Measurements from ENCODE around the gene MYO16. TPM values are rescaled to one million over a fixed set of nuclear protein-coding genes. Genes with fewer than 3 reads are reported as not detected.

Gene MYO16
- total RNA-seq, 3 donors from 2014 or later = 0.15 to 0.48 (median 0.33) TPM

DNA sequence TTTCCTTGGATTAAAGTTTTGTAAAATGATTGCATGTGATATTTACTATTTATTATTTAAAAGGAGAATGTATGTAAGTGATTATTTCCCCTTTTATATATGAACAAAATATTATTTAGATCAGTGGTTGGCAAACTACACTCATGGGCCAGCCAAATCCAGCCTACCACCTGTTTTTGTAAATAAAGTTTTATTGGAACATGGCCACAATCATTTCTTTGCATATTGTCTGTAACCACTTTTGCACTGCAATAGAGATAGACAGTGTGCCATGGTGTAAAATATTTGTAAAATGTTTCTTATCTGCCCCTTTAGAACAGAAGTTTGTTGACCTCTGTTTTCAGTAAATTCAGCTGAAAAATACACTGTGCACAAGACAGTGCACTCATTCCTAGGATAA, 426.4 kb downstream of the MYO16 start:
- H3K4me3 ChIP-seq = no peak overlapping the region
- TF ChIP-seq, protein P1, sequence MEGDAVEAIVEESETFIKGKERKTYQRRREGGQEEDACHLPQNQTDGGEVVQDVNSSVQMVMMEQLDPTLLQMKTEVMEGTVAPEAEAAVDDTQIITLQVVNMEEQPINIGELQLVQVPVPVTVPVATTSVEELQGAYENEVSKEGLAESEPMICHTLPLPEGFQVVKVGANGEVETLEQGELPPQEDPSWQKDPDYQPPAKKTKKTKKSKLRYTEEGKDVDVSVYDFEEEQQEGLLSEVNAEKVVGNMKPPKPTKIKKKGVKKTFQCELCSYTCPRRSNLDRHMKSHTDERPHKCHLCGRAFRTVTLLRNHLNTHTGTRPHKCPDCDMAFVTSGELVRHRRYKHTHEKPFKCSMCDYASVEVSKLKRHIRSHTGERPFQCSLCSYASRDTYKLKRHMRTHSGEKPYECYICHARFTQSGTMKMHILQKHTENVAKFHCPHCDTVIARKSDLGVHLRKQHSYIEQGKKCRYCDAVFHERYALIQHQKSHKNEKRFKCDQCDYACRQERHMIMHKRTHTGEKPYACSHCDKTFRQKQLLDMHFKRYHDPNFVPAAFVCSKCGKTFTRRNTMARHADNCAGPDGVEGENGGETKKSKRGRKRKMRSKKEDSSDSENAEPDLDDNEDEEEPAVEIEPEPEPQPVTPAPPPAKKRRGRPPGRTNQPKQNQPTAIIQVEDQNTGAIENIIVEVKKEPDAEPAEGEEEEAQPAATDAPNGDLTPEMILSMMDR (IDR thresholded peaks at IDR 0.05) = no peak
- TF ChIP-seq POLR2A (IDR thresholded peaks at IDR 0.05) (no peak), POLR2AphosphoS5 (IDR thresholded peaks at IDR 0.05) (no peak)
- no peak for DNase-seq (ENCODE audit: low spot score in 2 of 2)
- H3K27ac ChIP-seq = no peak overlapping the region
- H3K4me1 ChIP-seq = no peaks in the 10 kb centered on the region
- no peaks in the 10 kb centered on the region for H3K36me3 ChIP-seq
- no peaks in the 10 kb centered on the region for H3K9me3 ChIP-seq
- no peaks in the 10 kb centered on the region for H3K27me3 ChIP-seq
- intact Hi-C loops (cut with DNase I; ENCODE audit: low total_unique reads) = no loop called here

DNA sequence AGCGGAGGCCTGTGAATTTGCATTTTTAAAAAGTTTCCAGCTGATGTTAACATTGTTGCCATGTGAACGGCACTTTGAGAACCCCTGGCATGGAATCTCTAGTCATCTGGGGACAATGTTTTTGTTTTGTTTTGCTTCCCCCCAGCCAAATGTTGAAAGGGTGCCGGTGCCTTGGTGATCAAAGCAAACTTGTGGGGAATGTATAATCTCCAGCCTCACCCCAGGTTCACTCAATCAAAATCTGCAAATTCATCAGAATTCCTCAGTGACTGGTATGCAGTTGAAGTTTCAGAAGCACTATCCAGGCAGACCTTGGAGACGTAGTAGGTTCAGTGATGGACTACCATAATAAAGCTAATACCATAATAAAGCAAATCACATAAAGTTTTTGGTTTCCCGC, 428.7 kb downstream of the MYO16 start:
- Histone ChIP-seq H3K27me3 (no peaks in the 10 kb centered on the region), H3K36me3 (no peaks in the 10 kb centered on the region), H3K4me1 (no peaks in the 10 kb centered on the region), H3K27ac (no peak overlapping the region), H3K9me3 (no peaks in the 10 kb centered on the region), H3K4me3 (no peak overlapping the region)
- no peak for DNase-seq (ENCODE audit: low spot score in 2 of 2)
- intact Hi-C loops (cut with DNase I; ENCODE audit: low total_unique reads) = no loop called here
- TF ChIP-seq, protein P1 (IDR thresholded peaks at IDR 0.05) = no peak
- TF ChIP-seq POLR2A (IDR thresholded peaks at IDR 0.05) (no peak), POLR2AphosphoS5 (IDR thresholded peaks at IDR 0.05) (no peak)

DNA sequence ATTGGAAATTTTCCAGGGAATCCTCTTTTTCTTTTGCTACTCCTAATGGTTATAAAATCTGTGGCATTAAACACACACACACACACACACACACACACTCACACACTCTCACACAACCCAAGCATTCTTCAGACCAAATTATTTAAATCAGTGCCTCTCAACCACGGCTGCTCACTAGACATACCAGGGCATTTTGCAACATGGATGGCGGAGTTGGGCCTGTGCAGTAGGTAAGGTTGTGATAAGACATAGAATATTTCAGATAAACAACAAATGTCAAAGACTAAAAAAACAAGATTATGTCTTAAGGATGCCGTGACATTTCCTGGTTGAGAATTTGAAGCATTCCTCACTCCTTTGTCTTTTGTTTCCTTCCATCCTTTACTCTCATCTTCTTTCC, 443.1 kb downstream of the MYO16 start:
- intact Hi-C loops (cut with DNase I; ENCODE audit: low total_unique reads) = no loop called here
- no peak for DNase-seq (ENCODE audit: low spot score in 2 of 2)
- Histone ChIP-seq H3K9me3 (no peaks in the 10 kb centered on the region), H3K27me3 (no peaks in the 10 kb centered on the region), H3K36me3 (no peaks in the 10 kb centered on the region), H3K27ac (no peak overlapping the region), H3K4me3 (no peak overlapping the region), H3K4me1 (no peaks in the 10 kb centered on the region)
- TF ChIP-seq, protein P1 (IDR thresholded peaks at IDR 0.05) = no peak
- TF ChIP-seq POLR2A (IDR thresholded peaks at IDR 0.05) = no peak
- no peak for TF ChIP-seq POLR2AphosphoS5 (IDR thresholded peaks at IDR 0.05)

DNA sequence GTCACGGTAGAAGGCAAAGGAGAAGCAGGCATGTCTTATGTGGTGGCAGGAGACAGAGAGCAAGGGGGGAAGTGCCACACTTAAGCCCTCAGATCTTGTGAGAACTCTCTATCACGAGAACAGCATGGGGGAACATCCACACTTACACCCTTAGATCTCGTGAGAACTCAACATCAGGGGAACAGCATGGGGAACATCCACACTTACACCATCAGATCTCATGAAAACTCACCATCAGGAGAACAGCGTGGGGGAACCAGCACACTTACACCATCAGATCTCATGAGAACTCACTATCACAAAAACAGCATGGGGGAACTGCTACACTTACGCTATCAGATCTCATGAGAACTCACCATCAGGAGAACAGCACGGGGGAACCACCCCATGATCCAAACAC, 445.0 kb downstream of the MYO16 start:
- no peak for TF ChIP-seq POLR2A (IDR thresholded peaks at IDR 0.05)
- TF ChIP-seq, protein P1 (IDR thresholded peaks at IDR 0.05) = no peak
- no peak for TF ChIP-seq POLR2AphosphoS5 (IDR thresholded peaks at IDR 0.05)
- H3K36me3 ChIP-seq = no peaks in the 10 kb centered on the region
- H3K27me3 ChIP-seq = no peaks in the 10 kb centered on the region
- intact Hi-C loops (cut with DNase I; ENCODE audit: low total_unique reads) = no loop called here
- no peaks in the 10 kb centered on the region for H3K4me1 ChIP-seq
- DNase-seq (ENCODE audit: low spot score in 2 of 2) = no peak
- no peak overlapping the region for H3K4me3 ChIP-seq
- no peak overlapping the region for H3K27ac ChIP-seq
- no peaks in the 10 kb centered on the region for H3K9me3 ChIP-seq

DNA sequence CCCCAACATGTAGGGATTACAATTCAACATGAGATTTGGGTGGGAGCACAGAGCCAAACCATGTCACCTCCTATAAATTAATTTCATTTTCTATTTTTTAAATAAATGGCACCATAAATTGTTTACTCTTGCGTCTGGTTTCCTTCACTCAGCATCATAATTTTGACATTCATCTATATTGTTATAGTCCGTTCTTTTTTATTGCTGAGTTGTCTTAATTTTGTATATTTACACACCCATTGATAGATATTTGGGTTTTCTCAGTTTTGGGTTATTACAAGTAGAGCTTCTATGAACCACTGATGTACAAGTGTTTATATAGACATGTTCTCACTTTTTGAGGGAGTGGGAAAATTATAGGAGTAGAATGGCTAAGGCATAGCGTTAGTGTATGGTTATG, 445.4 kb downstream of the MYO16 start:
- Histone ChIP-seq H3K27me3 (no peaks in the 10 kb centered on the region), H3K9me3 (no peaks in the 10 kb centered on the region), H3K4me3 (no peak overlapping the region), H3K36me3 (no peaks in the 10 kb centered on the region), H3K27ac (no peak overlapping the region), H3K4me1 (no peaks in the 10 kb centered on the region)
- TF ChIP-seq, protein P1 (IDR thresholded peaks at IDR 0.05) = no peak
- no peak for TF ChIP-seq POLR2A (IDR thresholded peaks at IDR 0.05)
- TF ChIP-seq POLR2AphosphoS5 (IDR thresholded peaks at IDR 0.05) = no peak
- no peak for DNase-seq (ENCODE audit: low spot score in 2 of 2)
- intact Hi-C loops (cut with DNase I; ENCODE audit: low total_unique reads) = no loop called here

Measured in breast epithelium (tissue), 4 donors.